HG03097 (cell line): Measurements from ENCODE around the gene TXNDC12.

Experiments used
- ATAC-seq: cut with Tn5 transposase; IDR thresholded peaks from one replicate; pipeline ENCODE4 v1.9.1; 2021; ENCODE audit not compliant: unreplicated experiment, low FRiP score

TXNDC12 gene

DNA sequence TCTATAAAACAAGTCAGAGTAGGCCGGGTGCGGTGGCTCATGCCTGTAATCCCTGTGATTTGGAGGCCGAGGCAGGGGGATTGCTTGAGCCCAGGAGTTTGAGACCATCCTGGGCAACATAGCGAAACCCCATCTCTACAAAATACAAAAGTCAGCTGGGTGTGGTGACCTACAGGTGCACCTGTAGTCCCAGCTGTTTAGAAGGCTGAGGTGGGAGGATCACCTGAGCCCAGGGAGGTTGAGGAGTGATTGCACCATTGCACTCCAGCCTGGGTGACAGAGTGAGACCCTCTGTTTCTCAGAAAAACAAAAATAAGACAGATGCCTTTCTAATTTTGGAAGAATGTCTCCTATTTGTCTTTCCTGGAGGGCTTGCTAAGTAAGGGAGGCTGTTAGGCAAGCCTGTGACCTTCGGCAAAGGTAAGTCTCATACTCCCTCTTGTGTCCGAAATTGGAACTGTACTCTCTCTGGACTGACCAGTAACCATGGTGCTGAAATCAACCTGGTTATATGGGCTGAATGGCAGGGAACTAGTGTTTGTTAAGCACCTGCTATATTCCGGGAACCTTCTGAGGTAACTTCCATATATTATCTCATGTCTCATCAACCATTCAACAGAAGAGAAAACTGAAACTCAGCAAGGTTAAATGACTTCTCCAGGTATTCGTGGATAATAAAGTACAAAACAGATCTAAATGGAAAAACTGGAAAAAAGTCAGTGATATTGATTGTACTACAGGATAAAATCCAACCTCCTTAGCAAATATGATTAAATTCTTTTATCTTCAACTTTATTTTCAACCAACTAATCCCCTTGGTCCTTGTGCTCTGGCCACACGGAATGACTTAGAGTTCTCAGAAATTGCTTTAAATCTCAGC, 52.7 kb downstream of the TXNDC12 start:
- ATAC-seq, result peak; percentile 89

DNA sequence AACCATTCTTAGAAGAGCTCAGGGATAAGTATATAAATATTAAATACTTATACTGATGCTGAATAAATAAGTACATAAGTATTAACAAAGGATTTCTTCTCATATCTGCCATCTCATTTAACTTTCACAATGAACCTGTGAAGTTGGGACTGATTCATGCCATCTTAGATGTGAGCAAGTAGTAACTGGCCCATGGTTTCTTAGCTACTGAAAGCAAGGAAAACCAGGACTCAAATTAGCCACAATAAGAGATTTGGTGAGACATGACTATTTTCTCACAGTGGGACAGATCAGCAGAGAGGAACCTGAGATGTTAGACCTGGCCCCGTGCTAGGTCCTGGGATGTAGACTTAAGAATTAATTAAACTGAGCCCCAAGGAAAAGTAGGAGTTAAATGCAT, 56.3 kb downstream of the TXNDC12 start:
- ATAC-seq, result no peak

DNA sequence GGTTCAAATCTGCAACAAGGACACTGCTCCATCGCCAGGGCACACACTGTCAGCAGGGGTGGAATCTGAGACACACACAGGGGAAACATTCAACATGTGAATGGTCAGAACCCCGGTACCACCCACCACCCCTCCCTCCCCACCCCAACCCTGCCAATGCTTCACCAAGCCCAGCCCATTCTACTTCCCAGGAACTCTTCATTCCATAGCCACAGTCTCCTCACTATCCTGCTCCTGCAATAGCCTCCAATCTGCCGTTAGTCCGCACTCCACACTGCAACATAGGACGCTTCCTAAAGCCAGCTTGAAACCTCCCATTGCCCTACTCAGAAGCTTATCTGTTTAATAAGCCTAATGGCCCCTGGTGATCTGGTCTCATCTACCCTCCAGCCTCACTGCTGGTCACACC, 57.0 kb downstream of the TXNDC12 start:
- no peak for ATAC-seq

DNA sequence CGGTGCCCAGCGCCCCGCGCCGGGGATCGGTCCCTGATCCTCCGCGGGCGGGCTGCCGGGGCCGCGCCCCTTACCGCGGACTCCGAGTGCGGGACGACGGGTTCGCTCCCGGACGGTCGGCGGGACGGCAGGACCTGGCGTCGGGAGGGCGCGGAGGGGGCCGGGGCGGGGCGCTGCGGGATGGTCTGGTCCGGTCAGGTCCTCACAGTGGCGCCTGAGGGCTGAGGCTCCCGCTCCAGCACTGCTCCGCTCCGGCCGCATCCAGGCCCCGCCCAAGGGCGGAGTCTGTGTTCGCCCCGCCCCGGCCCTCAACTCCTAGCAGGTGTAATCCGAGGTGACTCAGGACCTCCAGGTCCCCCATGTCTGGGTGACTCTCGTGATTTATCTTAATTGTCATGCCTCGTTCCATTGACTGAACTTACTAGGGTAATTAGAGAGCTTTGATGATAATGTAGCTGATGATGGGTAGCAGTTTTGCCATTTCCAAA, 64.5 kb downstream of the TXNDC12 start, which contains the start of gene RAB3B:
RAB3B (minus strand) TSS at position 223 of the 488 bp plus-strand sequence. CDS start 13,583 bp downstream, outside the sequence.
- ATAC-seq, result no peak

DNA sequence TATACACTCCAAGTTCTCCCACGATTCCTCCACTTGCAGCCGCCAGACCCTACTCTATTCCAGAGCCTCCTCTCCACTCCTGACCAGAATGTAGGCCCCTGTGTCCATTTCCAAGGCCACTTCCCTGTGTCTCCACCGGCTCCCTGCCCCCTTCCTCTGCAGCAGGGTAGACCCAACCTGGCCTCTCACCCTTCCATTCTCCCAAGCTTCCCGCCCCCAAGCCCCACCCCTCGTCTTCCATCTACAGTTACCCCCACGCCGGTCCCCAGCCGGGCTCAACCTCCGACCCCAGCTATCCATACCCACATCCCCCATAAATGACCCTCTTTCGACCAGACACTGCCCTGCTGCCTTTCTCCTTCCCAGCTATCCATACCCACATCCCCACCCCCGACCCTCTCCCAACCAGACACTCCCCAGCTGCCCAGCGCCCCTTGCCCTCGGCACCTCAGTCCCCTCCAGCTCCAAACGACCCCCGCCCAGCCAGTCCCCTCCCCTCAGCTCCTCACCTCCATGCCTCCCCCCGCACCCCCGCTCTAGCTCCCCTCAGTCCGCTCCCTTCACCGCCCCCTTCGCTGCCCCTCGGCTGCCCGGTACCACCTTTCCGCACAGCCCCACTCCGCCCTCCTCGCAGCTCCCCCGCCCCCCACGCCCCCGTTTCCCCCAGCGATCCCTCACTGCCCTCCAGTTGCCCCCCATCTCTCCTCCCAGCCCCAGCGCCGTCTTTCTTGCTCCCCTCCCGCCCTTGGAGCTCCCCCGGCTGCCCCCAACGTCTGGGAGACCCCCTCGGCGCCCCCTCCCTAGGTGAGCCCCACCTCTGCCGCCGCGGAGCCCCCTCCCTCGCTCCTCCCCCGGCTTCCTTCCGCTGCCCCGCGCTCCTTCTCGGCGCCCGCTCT, 65.2 kb downstream of the TXNDC12 start:
- no peak for ATAC-seq

DNA sequence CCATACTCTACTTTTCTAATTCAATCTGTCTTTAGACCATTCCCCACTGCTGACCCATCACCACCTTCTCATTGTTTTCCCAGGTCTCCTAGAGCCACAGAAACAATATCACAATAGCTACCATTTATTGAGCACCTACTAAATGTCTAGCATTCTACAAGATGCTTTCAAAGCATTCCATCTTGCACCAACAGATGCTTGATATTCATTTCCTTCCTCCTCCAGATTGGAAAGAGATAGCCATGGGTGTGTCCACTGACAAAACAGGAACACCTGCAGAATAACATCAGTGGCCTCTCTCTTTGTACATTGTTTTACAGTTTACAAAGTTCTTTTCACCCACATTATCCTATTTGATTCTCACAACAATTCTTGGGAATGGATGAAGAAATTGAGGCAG, 66.7 kb downstream of the TXNDC12 start:
- ATAC-seq, result no peak

DNA sequence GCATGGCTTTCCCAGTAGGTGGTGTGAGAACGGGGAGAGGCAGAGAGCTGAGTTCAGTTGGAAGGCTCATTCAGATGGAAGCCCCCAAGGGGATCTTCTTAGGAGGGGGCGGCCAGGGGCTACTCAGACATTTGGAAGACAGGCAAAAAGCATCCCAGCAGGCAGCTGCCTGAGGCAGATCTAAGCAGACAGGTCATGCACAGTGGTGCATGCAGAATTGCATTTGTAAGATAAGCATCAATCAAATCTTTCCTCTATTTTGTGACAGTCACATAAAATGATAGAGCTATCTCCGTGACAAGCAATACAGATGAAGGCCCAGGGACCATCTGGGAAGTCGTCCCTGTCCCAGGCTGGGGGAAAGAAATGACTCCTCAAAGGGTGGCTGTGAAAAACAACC, 68.3 kb downstream of the TXNDC12 start:
- ATAC-seq, result no peak

DNA sequence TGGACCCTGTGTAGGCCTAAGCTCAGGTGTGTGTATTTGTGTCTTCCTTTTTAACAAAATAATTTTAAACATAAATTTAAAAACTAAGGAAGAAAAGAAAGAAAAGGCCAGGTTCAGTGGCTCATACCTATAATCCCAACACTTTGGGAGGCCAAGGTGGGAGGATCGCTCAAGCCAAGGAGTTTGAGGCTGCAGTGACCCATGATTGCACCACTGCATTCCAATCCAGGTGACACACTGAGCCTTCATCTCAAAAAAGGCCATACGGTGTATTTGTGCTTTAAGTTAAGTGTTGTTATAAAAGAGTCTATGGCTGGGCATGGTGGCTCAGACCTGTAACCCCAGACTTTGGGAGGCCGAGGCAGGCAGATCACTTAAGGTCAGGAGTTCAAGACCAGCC, 72.8 kb downstream of the TXNDC12 start:
- no peak for ATAC-seq

DNA sequence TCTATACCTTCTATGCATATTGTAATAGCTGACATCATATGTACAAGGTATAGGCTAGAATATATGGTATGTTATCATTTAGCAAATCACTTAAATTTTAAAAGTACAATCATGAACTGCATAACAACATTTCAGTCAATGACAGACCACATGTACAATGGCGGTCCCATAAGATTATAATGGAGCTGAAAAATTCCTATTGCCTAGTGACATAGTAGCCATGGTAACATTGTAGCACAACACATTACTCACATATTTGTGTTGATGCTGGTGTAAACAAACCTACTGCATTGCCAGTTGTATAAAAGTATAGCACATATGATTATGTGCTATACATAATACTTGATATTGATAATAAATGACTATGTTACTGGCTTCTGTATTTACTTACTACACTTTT, 73.4 kb downstream of the TXNDC12 start:
- ATAC-seq, result no peak

DNA sequence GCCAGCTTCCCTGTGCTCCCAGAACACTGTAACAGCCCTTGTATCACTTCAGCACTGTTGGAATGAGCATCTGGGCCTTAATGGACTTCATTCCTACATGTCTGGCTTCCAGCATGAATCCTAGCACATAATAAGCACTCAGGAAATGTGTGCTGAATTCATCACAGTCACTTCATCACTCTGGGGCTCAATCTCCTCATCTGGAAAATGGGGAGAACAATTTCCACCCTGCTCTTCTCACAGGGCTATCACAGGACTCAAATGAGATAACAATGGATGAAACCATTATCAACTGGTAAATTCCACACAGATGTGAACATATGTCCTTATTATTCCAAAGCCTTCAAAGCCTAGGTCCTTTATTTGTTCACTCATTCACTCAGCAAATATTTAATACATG, 76.9 kb downstream of the TXNDC12 start:
- ATAC-seq, result no peak

DNA sequence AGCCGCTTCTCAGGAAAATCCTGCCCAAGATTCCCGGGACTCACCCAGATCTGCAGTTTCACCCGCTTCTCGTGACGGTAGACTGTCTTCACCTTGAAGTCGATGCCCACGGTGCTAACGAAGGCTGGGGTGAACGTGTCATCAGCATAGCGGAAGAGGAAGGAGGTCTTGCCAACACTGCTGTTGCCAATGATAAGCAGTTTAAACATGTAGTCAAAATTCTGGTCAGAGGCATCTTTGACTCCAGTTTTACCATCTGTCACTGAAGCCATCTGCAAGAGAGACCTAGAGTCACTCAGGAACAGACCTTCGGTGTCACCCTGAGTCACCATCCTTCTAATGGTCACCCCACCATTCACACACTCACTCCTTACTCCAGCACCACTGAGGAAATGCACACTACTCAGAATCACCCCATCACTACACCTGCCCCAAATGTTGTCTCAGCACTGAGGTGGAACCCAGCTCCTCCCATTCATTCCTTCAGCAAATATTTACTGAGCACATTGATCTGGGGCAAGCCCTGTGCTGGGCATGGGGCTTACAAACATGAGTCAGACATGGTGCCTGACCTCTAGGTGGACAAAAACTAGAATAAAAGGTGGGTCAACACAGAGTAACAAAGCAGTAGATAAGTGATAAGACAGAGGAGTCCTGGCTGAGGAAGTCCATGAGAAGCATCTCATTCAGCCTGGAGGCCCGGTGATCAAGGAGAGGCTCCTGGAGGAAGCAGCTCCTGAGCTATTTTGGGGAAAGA, 78.0 kb downstream of the TXNDC12 start:
- ATAC-seq, result no peak

DNA sequence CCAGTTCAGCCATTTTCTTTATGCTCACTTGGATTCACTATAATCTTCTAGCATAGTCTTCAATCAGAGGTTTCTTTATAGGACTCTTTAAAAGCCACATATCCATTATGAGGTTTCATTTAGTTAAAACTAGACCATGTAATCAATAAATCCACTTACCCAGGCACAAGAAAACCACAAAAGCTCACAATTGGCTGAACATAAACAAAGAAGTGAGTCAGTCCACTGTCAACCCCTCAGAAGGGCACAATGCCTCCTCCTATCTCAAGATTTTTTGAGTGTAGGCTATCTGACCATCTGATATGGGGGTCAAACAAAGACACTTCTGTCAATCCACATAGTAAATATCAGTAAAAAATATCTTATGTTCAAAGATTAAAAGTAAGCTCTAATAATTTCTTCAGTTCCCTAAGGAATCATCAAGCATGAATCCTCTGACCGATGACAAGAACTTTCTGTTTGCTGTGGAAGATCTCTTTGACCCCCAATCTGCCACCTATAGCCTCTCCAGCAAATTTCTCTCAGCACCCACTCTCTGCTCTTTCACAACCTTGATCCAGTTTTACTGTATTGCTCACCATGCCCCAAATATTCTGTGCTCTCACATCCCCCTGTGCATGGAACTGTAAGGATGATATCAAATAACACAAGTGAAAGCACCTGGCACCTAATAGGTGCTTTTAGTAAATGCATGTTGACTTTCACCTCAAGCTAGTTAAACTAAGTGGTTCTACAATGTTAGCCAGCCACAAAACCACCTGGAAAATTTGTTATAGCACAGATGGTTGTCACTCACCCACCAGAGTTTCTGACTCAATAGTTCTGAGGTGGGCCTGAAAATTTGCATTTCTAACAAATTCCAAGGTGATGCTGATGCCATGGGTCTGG, 81.2 kb downstream of the TXNDC12 start:
- ATAC-seq, result no peak
